Neutrophil (primary cell): ENCODE measurements around the gene CHTF8.

ENCODE experiments used
- H3K27ac ChIP-seq: fragments of 200-600 bp; sonication (generic); 2 replicates; pipeline ENCODE4 v1.5.1; 2016; ENCODE audit warnings: mild to moderate bottlenecking, moderate library complexity
- H3K27me3 ChIP-seq: fragments of 200-600 bp; sonication (generic); 2 replicates; pipeline ENCODE4 v1.6.0; 2016; ENCODE audit warnings: mild to moderate bottlenecking
- H3K36me3 ChIP-seq: fragments of 200-600 bp; sonication (generic); 2 replicates; pipeline ENCODE4 v1.5.1; 2017
- H3K4me1 ChIP-seq, 2 experiments: fragments of 200-600 bp in 1 of 2; sonication (generic) in 1 of 2; 1 replicate in 1 of 2; 2 replicates in 1 of 2; pipeline versions ENCODE4 v1.5.1 to v1.6.1; 2013 to 2016; ENCODE audit warnings: low read depth in 1 of 2, low read length in 1 of 2, mild to moderate bottlenecking in 1 of 2, moderate library complexity in 1 of 2; ENCODE audit not compliant: control insufficient read depth in 1 of 2, insufficient read depth in 1 of 2
- H3K4me3 ChIP-seq, 2 experiments: fragments of 200-600 bp in 1 of 2; sonication (generic) in 1 of 2; 1 replicate in 1 of 2; 2 replicates in 1 of 2; pipeline ENCODE4 v1.5.1; 2013 to 2016; ENCODE audit warnings: low read depth in 1 of 2, low read length in 1 of 2, mild to moderate bottlenecking in 1 of 2, moderate library complexity in 1 of 2
- H3K9me3 ChIP-seq: fragments of 200-600 bp; sonication (generic); 2 replicates; pipeline ENCODE4 v1.5.1; 2016
- TF ChIP-seq, protein P1 (sequence below): fragments of 200-600 bp; sonication (generic); IDR thresholded peaks from 2 replicates; pipeline ENCODE4 v1.5.1; 2016; ENCODE audit warnings: antibody characterized with exemption

Gene CHTF8

GRCh38 chr16:69113216-69113615, 19.2 kb downstream of the CHTF8 start:
- no peak overlapping the region for H3K27ac ChIP-seq
- TF ChIP-seq, protein P1, sequence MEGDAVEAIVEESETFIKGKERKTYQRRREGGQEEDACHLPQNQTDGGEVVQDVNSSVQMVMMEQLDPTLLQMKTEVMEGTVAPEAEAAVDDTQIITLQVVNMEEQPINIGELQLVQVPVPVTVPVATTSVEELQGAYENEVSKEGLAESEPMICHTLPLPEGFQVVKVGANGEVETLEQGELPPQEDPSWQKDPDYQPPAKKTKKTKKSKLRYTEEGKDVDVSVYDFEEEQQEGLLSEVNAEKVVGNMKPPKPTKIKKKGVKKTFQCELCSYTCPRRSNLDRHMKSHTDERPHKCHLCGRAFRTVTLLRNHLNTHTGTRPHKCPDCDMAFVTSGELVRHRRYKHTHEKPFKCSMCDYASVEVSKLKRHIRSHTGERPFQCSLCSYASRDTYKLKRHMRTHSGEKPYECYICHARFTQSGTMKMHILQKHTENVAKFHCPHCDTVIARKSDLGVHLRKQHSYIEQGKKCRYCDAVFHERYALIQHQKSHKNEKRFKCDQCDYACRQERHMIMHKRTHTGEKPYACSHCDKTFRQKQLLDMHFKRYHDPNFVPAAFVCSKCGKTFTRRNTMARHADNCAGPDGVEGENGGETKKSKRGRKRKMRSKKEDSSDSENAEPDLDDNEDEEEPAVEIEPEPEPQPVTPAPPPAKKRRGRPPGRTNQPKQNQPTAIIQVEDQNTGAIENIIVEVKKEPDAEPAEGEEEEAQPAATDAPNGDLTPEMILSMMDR = no peak
- H3K9me3 ChIP-seq = no peaks in the 10 kb centered on the region
- H3K4me3 ChIP-seq = no peak overlapping the region
- H3K36me3 ChIP-seq = peaks cover 57% of the 10 kb centered on the region
- H3K4me1 ChIP-seq = no peaks in the 10 kb centered on the region
- H3K27me3 ChIP-seq = peaks cover 13% of the 10 kb centered on the region

DNA sequence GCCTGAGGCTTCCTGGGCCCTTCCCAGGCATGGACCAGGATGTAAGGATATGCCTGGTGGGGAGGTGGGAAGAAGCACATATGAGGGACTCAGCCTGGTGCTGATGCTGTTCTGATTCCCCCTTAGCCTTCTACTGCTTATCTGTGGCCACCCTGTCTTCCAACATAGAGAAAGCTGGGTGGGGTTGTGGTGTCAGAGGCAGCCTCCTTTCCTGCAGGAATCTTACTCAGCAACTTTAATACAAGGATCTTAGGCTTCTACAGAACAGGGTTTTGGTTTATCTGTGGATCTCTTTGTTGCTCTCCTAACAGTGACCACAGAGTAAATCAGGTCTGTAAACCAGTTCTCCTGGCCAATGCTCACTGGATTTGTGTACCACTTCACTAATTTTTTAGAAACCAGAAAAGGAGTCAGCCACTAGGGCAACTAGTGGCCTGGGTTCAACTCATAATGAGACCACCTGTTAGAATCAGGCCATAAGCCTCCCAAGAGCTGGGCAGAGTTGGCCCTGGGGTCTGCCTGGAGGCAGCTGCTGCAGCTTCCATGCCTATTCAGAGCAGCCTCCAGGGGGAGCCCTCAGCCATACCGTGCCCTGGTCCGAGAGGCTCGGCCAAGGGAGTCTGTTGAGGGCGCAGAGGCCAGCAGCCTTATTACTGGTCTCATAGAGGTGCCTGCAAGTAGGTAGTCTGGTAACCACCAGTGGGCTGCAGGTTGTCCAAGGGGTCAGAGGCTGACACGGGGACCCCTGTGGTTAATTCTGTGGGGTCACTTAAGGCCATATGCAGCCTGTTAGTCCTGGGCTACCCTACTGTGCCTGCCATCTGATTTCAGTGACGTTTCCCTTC, 19.9 kb downstream of the CHTF8 start:
- TF ChIP-seq, protein P1 = no peak
- H3K4me1 ChIP-seq = peaks cover 3 to 4% of the 10 kb centered on the region in 2 experiments

DNA sequence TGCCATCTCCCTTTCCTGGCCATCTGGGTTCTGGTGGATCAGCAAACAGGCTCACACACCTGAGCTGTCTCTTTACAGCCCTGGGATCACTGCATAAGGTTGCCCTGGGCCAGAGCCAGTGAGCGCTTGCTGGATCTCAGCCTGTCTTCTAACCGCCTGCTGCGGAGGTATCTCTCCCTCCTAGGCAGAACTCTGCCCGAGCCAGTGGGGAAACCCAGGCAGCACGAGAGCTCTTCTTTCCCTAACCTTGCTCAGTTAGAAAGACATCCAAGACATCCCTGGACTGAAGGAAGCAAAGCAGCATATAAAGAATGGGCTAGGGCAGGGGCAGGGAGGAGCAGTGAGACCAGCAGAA, 20.5 kb downstream of the CHTF8 start:
- TF ChIP-seq, protein P1 = no peak

More for the DNA sequence above, 19.9 kb downstream of the CHTF8 start:
- no peaks in the 10 kb centered on the region for H3K9me3 ChIP-seq
- H3K27ac ChIP-seq = no peak overlapping the region
- H3K36me3 ChIP-seq = peaks cover 51% of the 10 kb centered on the region
- no peak overlapping the region for H3K4me3 ChIP-seq
- peaks cover 20% of the 10 kb centered on the region for H3K27me3 ChIP-seq

DNA sequence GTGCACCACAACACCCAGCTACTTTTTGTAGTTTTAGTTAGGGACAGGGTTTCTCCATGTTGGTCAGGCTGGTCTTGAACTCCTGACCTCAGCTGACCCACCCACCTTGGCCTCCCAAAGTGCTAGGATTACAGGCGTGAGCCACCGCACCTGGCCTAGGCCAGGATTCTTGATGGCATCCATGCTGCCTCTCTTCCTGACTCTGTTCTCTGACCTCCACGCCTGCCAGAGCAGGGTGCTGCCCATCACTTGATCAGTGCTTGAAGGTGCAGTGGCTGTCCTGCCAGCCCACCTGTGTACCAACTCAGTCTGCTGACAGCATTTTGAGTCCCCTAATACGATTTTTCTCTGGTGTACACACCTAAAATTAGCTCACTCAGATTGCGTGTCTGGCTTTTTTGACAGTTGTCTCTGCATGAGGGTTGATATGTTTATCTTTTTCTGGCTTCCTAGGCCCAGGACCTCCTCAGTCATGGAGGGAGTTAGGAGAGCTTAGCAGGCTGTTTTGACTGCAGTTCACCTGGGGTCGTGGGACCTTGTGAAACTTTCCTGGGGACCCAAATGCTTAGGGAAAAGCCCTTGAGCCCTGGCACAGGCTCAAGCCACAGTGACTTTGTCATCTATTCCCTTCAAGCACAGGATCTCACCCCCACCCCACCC, 21.0 kb downstream of the CHTF8 start:
- TF ChIP-seq, protein P1 = no peak
- Histone ChIP-seq H3K27me3 (peaks cover 32% of the 10 kb centered on the region), H3K9me3 (no peaks in the 10 kb centered on the region), H3K27ac (no peak overlapping the region), H3K4me3 (no peak overlapping the region), H3K4me1 (peaks cover 15% of the 10 kb centered on the region in 2 experiments), H3K36me3 (peaks cover 42% of the 10 kb centered on the region)

More for the DNA sequence above, 20.5 kb downstream of the CHTF8 start:
- no peaks in the 10 kb centered on the region for H3K9me3 ChIP-seq
- H3K36me3 ChIP-seq = peaks cover 47% of the 10 kb centered on the region
- H3K27me3 ChIP-seq = peaks cover 27% of the 10 kb centered on the region
- H3K4me1 ChIP-seq = peaks cover 10% of the 10 kb centered on the region in 2 experiments
- no peak overlapping the region for H3K27ac ChIP-seq
- no peak overlapping the region for H3K4me3 ChIP-seq

GRCh38 chr16:69110406-69110805, 22.0 kb downstream of the CHTF8 start:
- H3K36me3 ChIP-seq = peaks cover 34% of the 10 kb centered on the region
- H3K9me3 ChIP-seq = no peaks in the 10 kb centered on the region
- H3K27ac ChIP-seq = no peak overlapping the region
- H3K27me3 ChIP-seq = peaks cover 41% of the 10 kb centered on the region
- H3K4me1 ChIP-seq = peaks cover 19 to 23% of the 10 kb centered on the region in 2 experiments
- TF ChIP-seq, protein P1 = no peak
- H3K4me3 ChIP-seq = no peak overlapping the region
